Prostate gland (tissue), 2 donors: Measurements from ENCODE around the gene IGFLR1. TPM values are rescaled to one million over a fixed set of nuclear protein-coding genes. Genes with fewer than 3 reads are reported as not detected.
A peak's percentile ranks its signal among the peaks of the same experiment; 100 is the strongest.

ENCODE experiments used
- DNase-seq: peaks from one replicate; pipeline ENCODE4 v3.0.0-alpha.2; 2019; ENCODE audit warnings: low spot score
- H3K27ac ChIP-seq, 2 donors: fragments of 200-600 bp; sonication (generic); 2 replicates each; pipeline ENCODE4 v1.5.1; 2017 to 2019
- H3K27me3 ChIP-seq: fragments of 200-600 bp; sonication (generic); replicated peaks from 2 replicates; pipeline ENCODE4 v1.5.1; 2019; ENCODE audit not compliant: insufficient read depth
- H3K36me3 ChIP-seq, 2 donors: fragments of 200-600 bp; sonication (generic); 1 replicate in 1 of 2; 2 replicates in 1 of 2; pipeline versions ENCODE4 v1.5.1 to v1.8.1; 2017 to 2019
- H3K4me1 ChIP-seq: fragments of 200-600 bp; sonication (generic); replicated peaks from 2 replicates; pipeline ENCODE4 v1.5.1; 2019
- H3K4me3 ChIP-seq, 2 donors: fragments of 200-600 bp; sonication (generic); 2 replicates each; pipeline ENCODE4 v1.5.1; 2017 to 2019
- H3K9me3 ChIP-seq: fragments of 200-600 bp; sonication (generic); 2 replicates; pipeline ENCODE4 v1.5.1; 2017
- CTCF ChIP-seq, 4 experiments: fragments of 200-600 bp in 2 of 4; fragments of 450-650 bp in 2 of 4; sonication (generic) in 2 of 4; IDR thresholded peaks; 1 replicate in 3 of 4; 2 replicates in 1 of 4; pipeline ENCODE4 v1.5.1; 2016 to 2019; ENCODE audit warnings: antibody characterized with exemption in 4 of 4, mild to moderate bottlenecking in 2 of 4, moderate library complexity in 2 of 4
- POLR2A ChIP-seq: fragments of 450-650 bp; IDR thresholded peaks from one replicate; pipeline ENCODE4 v1.6.1; 2016; ENCODE audit warnings: antibody characterized with exemption, mild to moderate bottlenecking
- POLR2AphosphoS5 ChIP-seq: sonication (generic); formaldehyde crosslinking; IDR thresholded peaks from one replicate; pipeline ENCODE4 v1.6.1; 2017; ENCODE audit warnings: antibody characterized with exemption
- WGBS: methylation state at CpG from one replicate; pipeline ENCODE4 v1.1.5; 2018; 5-methylcytosine and 5-hydroxymethylcytosine counted together
- intact Hi-C: fragments of 100-400 bp; cut with DNase I; formaldehyde crosslinking; loops from one replicate; pipeline ENCODE4 v1.14.2; 2022
- total RNA-seq, 2 donors: library from RNA; depleted of rRNA; stranded (reverse); fragments of >200 nt; gene quantifications; one replicate each; pipeline ENCODE4 v1.1.0, GENCODE V29; 2016

Gene IGFLR1
- total RNA-seq, 2 donors from 2014 or later, result 9.4 to 16.1 TPM

GRCh38 chr19:35704218-35704617 lies 38.0 kb downstream of the IGFLR1 start, which contains the start of gene ZBTB32:
TSS of gene ZBTB32 (plus strand) at chr19:35704558. CDS start at chr19:35714627, 10,069 bp downstream.
- Histone ChIP-seq H3K36me3 (no peaks in the 10 kb centered on the region), H3K4me3 (no peak within 1 kb of the TSS), H3K27me3 (no peaks in the 10 kb centered on the region), H3K9me3 (no peaks in the 10 kb centered on the region), H3K27ac (no peak within 1 kb of the TSS), H3K4me1 (no peaks in the 10 kb centered on the region)
- DNase-seq, result no peak
- 13% methylated on average over 24 of the region's 24 CpGs for WGBS
- no peak for TF ChIP-seq POLR2A
- intact Hi-C loops, result no loop called here

- Histone ChIP-seq H3K36me3 (no peaks in the 10 kb centered on the region), H3K27me3 (no peaks in the 10 kb centered on the region), H3K9me3 (no peaks in the 10 kb centered on the region), H3K27ac (no peak overlapping the region), H3K4me1 (no peaks in the 10 kb centered on the region), H3K4me3 (no peak overlapping the region)
- intact Hi-C loops, result no loop called here
- 43% methylated on average over 9 of the region's 9 CpGs for WGBS
- no peak for DNase-seq
- TF ChIP-seq POLR2A (no peak), CTCF (IDR thresholded peaks at IDR 0.05) (no peak), POLR2AphosphoS5 (no peak)
Observed at GRCh38 chr19:35703343-35703742, 38.9 kb downstream of the IGFLR1 start.

GRCh38 chr19:35702223-35703012 lies 39.8 kb downstream of the IGFLR1 start:
- H3K27ac ChIP-seq, result peak overlapping the region in 1 of 2 donors; percentile 42
- H3K36me3 ChIP-seq, result no peaks in the 10 kb centered on the region
- no peaks in the 10 kb centered on the region for H3K4me1 ChIP-seq
- DNase-seq, result peak; percentile 98
- H3K4me3 ChIP-seq, result peak overlapping the region; percentile 40 to 58
- WGBS, result under 1% methylated on average over 45 of the region's 50 CpGs
- H3K9me3 ChIP-seq, result no peaks in the 10 kb centered on the region
- H3K27me3 ChIP-seq, result no peaks in the 10 kb centered on the region
- TF ChIP-seq CTCF (IDR thresholded peaks at IDR 0.05), result no peak
- no peak for TF ChIP-seq POLR2A
- TF ChIP-seq POLR2AphosphoS5, result peak; percentile 90
- intact Hi-C loops, result no loop called here

- Histone ChIP-seq H3K4me1 (no peaks in the 10 kb centered on the region), H3K9me3 (no peaks in the 10 kb centered on the region), H3K36me3 (no peaks in the 10 kb centered on the region), H3K4me3 (no peak overlapping the region), H3K27ac (no peak overlapping the region), H3K27me3 (no peaks in the 10 kb centered on the region)
- intact Hi-C loops, result no loop called here
- TF ChIP-seq POLR2AphosphoS5 (no peak), POLR2A (no peak), CTCF (IDR thresholded peaks at IDR 0.05) (no peak)
- no peak for DNase-seq
- WGBS, result 58% methylated on average over 4 of the region's 4 CpGs
Observed at GRCh38 chr19:35696835-35697234, 45.4 kb downstream of the IGFLR1 start.

- 83% methylated on average over 2 of the region's 2 CpGs for WGBS
- TF ChIP-seq POLR2A (no peak), CTCF (IDR thresholded peaks at IDR 0.05) (no peak), POLR2AphosphoS5 (no peak)
- intact Hi-C loops, result no loop called here
Observed at GRCh38 chr19:35695895-35696422, 46.3 kb downstream of the IGFLR1 start.

More at GRCh38 chr19:35695895-35696422, 46.3 kb downstream of the IGFLR1 start:
- DNase-seq, result no peak
- no peak overlapping the region for H3K27ac ChIP-seq
- no peaks in the 10 kb centered on the region for H3K36me3 ChIP-seq
- H3K4me1 ChIP-seq, result no peaks in the 10 kb centered on the region
- H3K27me3 ChIP-seq, result no peaks in the 10 kb centered on the region
- H3K9me3 ChIP-seq, result no peaks in the 10 kb centered on the region
- H3K4me3 ChIP-seq, result no peak overlapping the region
